Activated T-cell treated with anti-CD3 and anti-CD28 coated beads for 24 hours (primary cell): ENCODE measurements around the gene CACNA2D1.

ENCODE experiments used
- DNase-seq: peaks from one replicate; pipeline ENCODE4 v3.0.0-alpha.2; 2020; ENCODE audit warnings: low read depth

Gene CACNA2D1

GRCh38 chr7:82226191-82226590 lies 217.4 kb downstream of the CACNA2D1 start:
- DNase-seq: no peak

- no peak for DNase-seq
Observed at GRCh38 chr7:82224529-82224928, 219.0 kb downstream of the CACNA2D1 start.

GRCh38 chr7:82223580-82223979 lies 220.0 kb downstream of the CACNA2D1 start:
- DNase-seq: no peak

- DNase-seq: no peak
Observed at GRCh38 chr7:82221152-82221674, 222.4 kb downstream of the CACNA2D1 start.

GRCh38 chr7:82212466-82212865 lies 231.1 kb downstream of the CACNA2D1 start:
- no peak for DNase-seq

- no peak for DNase-seq
Observed at GRCh38 chr7:82211333-82211732, 232.2 kb downstream of the CACNA2D1 start.

GRCh38 chr7:82210416-82211184 lies 233.0 kb downstream of the CACNA2D1 start:
- no peak for DNase-seq

GRCh38 chr7:82209179-82209747 lies 234.3 kb downstream of the CACNA2D1 start:
- no peak for DNase-seq

- DNase-seq: no peak
Observed at GRCh38 chr7:82204694-82205093, 238.9 kb downstream of the CACNA2D1 start.

- no peak for DNase-seq
Observed at GRCh38 chr7:82202965-82203364, 240.6 kb downstream of the CACNA2D1 start.

GRCh38 chr7:82202107-82202506 lies 241.5 kb downstream of the CACNA2D1 start:
- no peak for DNase-seq

- no peak for DNase-seq
Observed at GRCh38 chr7:82200601-82201000, 243.0 kb downstream of the CACNA2D1 start.

GRCh38 chr7:82194016-82194643 lies 249.4 kb downstream of the CACNA2D1 start:
- DNase-seq: no peak

GRCh38 chr7:82188636-82189035 lies 254.9 kb downstream of the CACNA2D1 start:
- DNase-seq: no peak

- DNase-seq: no peak
Observed at GRCh38 chr7:82185443-82185842, 258.1 kb downstream of the CACNA2D1 start.

GRCh38 chr7:82183634-82184033 lies 259.9 kb downstream of the CACNA2D1 start:
- DNase-seq: no peak

- no peak for DNase-seq
Observed at GRCh38 chr7:82179311-82179710, 264.3 kb downstream of the CACNA2D1 start.

GRCh38 chr7:82175319-82175718 lies 268.3 kb downstream of the CACNA2D1 start:
- DNase-seq: no peak

- no peak for DNase-seq
Observed at GRCh38 chr7:82173400-82174021, 270.1 kb downstream of the CACNA2D1 start.

GRCh38 chr7:82172881-82173280 lies 270.7 kb downstream of the CACNA2D1 start:
- no peak for DNase-seq

GRCh38 chr7:82172017-82172416 lies 271.6 kb downstream of the CACNA2D1 start:
- no peak for DNase-seq

GRCh38 chr7:82167558-82168314 lies 275.8 kb downstream of the CACNA2D1 start:
- no peak for DNase-seq
